ENCODE results near the gene IL7R. TPM values are rescaled to one million over a fixed set of nuclear protein-coding genes. Genes with fewer than 3 reads are reported as not detected.

The IL7R gene
- total RNA-seq, 1 experiment from 2014 or later, result not detected

GRCh38 chr5:35908228-35908627 is 51.5 kb downstream of the IL7R start:
- no peaks in the 10 kb centered on the region for H3K36me3 Mint-ChIP-seq (ENCODE audit: insufficient read depth, unreplicated experiment)
- H3K9me3 Mint-ChIP-seq (ENCODE audit: unreplicated experiment), result peaks cover 8% of the 10 kb centered on the region
- ChIA-PET CTCF (no interaction called here), POLR2A (no interaction called here)
- TF ChIP-seq CTCF (IDR thresholded peaks at IDR 0.05; ENCODE audit: insufficient read depth in 1 of 2, low read depth in 1 of 2, low read length in 1 of 2, severe bottlenecking in 1 of 2, unreplicated experiment in 1 of 2), result no peak
- Histone ChIP-seq H3K27me3 (replicated peaks; ENCODE audit: control insufficient read depth, insufficient read depth, low read length) (no peaks in the 10 kb centered on the region), H3K4me3 (ENCODE audit: low read depth, low read length) (no peak overlapping the region), H3K4me1 (no peaks in the 10 kb centered on the region), H3K9me3 (no peaks in the 10 kb centered on the region), H3K36me3 (ENCODE audit: control insufficient read depth, insufficient read depth, low read length) (no peaks in the 10 kb centered on the region)
- BruUV-seq (replicated peaks), result no TSS peak
- DNase-seq, result no peak
- H3K27ac Mint-ChIP-seq (ENCODE audit: unreplicated experiment), result no peak overlapping the region
- H3K27me3 Mint-ChIP-seq (ENCODE audit: insufficient read depth, unreplicated experiment), result peaks cover 8% of the 10 kb centered on the region
- intact Hi-C loops (cut with micrococcal nuclease; ENCODE audit: unreplicated experiment), result no loop called here
- peaks cover 6% of the 10 kb centered on the region for H3K4me1 Mint-ChIP-seq (ENCODE audit: low read depth, unreplicated experiment)
- H3K4me3 Mint-ChIP-seq (ENCODE audit: unreplicated experiment), result no peak overlapping the region

- Mint-ChIP-seq H3K27me3 (ENCODE audit: insufficient read depth, unreplicated experiment) (peaks cover 8% of the 10 kb centered on the region), H3K27ac (ENCODE audit: unreplicated experiment) (no peak overlapping the region), H3K9me3 (ENCODE audit: unreplicated experiment) (peaks cover 12% of the 10 kb centered on the region), H3K4me3 (ENCODE audit: unreplicated experiment) (no peak overlapping the region), H3K36me3 (ENCODE audit: insufficient read depth, unreplicated experiment) (no peaks in the 10 kb centered on the region), H3K4me1 (ENCODE audit: low read depth, unreplicated experiment) (peaks cover 6% of the 10 kb centered on the region)
- intact Hi-C loops (cut with micrococcal nuclease; ENCODE audit: unreplicated experiment), result no loop called here
- no TSS peak for BruUV-seq (replicated peaks)
- ChIA-PET CTCF (interaction anchor here (0.5 kb wide), 1 partner anchor 146 kb away, joined by 3 read pairs; no protein-coding TSS in a partner anchor), POLR2A (interaction anchor here (0.5 kb wide), 1 partner anchor 979 kb away, joined by 8 read pairs; no protein-coding TSS in a partner anchor)
- H3K27me3 ChIP-seq (replicated peaks; ENCODE audit: control insufficient read depth, insufficient read depth, low read length), result no peaks in the 10 kb centered on the region
- no peak for TF ChIP-seq CTCF (IDR thresholded peaks at IDR 0.05; ENCODE audit: insufficient read depth in 1 of 2, low read depth in 1 of 2, low read length in 1 of 2, severe bottlenecking in 1 of 2, unreplicated experiment in 1 of 2)
- H3K4me1 ChIP-seq, result no peaks in the 10 kb centered on the region
- no peak overlapping the region for H3K4me3 ChIP-seq (ENCODE audit: low read depth, low read length)
- no peaks in the 10 kb centered on the region for H3K9me3 ChIP-seq
- peak; percentile 21 to 48 for DNase-seq
- no peaks in the 10 kb centered on the region for H3K36me3 ChIP-seq (ENCODE audit: control insufficient read depth, insufficient read depth, low read length)
Measured at GRCh38 chr5:35908814-35909213, 52.1 kb downstream of the IL7R start.

- peaks cover 18% of the 10 kb centered on the region for H3K9me3 Mint-ChIP-seq (ENCODE audit: unreplicated experiment)
- Histone ChIP-seq H3K36me3 (ENCODE audit: control insufficient read depth, insufficient read depth, low read length) (no peaks in the 10 kb centered on the region), H3K4me3 (ENCODE audit: low read depth, low read length) (no peak overlapping the region), H3K4me1 (no peaks in the 10 kb centered on the region), H3K27me3 (replicated peaks; ENCODE audit: control insufficient read depth, insufficient read depth, low read length) (no peaks in the 10 kb centered on the region), H3K9me3 (no peaks in the 10 kb centered on the region; the same call in 1 of the 2 replicates)
- no peak overlapping the region for H3K4me3 Mint-ChIP-seq (ENCODE audit: unreplicated experiment)
- intact Hi-C loops (cut with micrococcal nuclease; ENCODE audit: unreplicated experiment), result no loop called here
- DNase-seq, result no peak
- CTCF ChIA-PET, result no interaction called here
- POLR2A ChIA-PET, result no interaction called here
- H3K27me3 Mint-ChIP-seq (ENCODE audit: insufficient read depth, unreplicated experiment), result peaks cover 7% of the 10 kb centered on the region
- H3K27ac Mint-ChIP-seq (ENCODE audit: unreplicated experiment), result no peak overlapping the region
- no peak for TF ChIP-seq CTCF (IDR thresholded peaks at IDR 0.05; ENCODE audit: insufficient read depth in 1 of 2, low read depth in 1 of 2, low read length in 1 of 2, severe bottlenecking in 1 of 2, unreplicated experiment in 1 of 2)
- H3K4me1 Mint-ChIP-seq (ENCODE audit: low read depth, unreplicated experiment), result no peaks in the 10 kb centered on the region
- H3K36me3 Mint-ChIP-seq (ENCODE audit: insufficient read depth, unreplicated experiment), result no peaks in the 10 kb centered on the region
- BruUV-seq (replicated peaks), result no TSS peak
Measured at GRCh38 chr5:35919191-35919590, 62.5 kb downstream of the IL7R start.

Measured in Caco-2 (cell line).